ENCODE data around the gene DEF6. TPM values are rescaled to one million over a fixed set of nuclear protein-coding genes. Genes with fewer than 3 reads are reported as not detected.
A peak's percentile ranks its signal among the peaks of the same experiment; 100 is the strongest.

The DEF6 gene
- total RNA-seq, 3 donors from 2014 or later, result 4.8 to 14.2 (median 14.1) TPM

GRCh38 chr6:35360349-35361138 lies 62.9 kb downstream of the DEF6 start:
- Histone ChIP-seq H3K27ac (peak overlapping the region in 1 of 2 donors; percentile 19), H3K36me3 (no peaks in the 10 kb centered on the region), H3K27me3 (no peaks in the 10 kb centered on the region), H3K9me3 (no peaks in the 10 kb centered on the region), H3K4me3 (no peak overlapping the region), H3K4me1 (peaks cover 0 to 12% of the 10 kb centered on the region in 2 donors)
- intact Hi-C loops (cut with DNase I; ENCODE audit: low total_unique reads), result no loop called here
- DNase-seq (ENCODE audit: low spot score in 2 of 2), result no peak
- TF ChIP-seq POLR2AphosphoS5 (IDR thresholded peaks at IDR 0.05) (no peak), CTCF (IDR thresholded peaks at IDR 0.05) (no peak), POLR2A (IDR thresholded peaks at IDR 0.05) (no peak)

- Histone ChIP-seq H3K27ac (no peak overlapping the region), H3K4me3 (no peak overlapping the region), H3K27me3 (no peaks in the 10 kb centered on the region), H3K9me3 (no peaks in the 10 kb centered on the region), H3K4me1 (peaks cover 0 to 12% of the 10 kb centered on the region in 2 donors), H3K36me3 (no peaks in the 10 kb centered on the region)
- intact Hi-C loops (cut with DNase I; ENCODE audit: low total_unique reads), result no loop called here
- no peak for DNase-seq (ENCODE audit: low spot score in 2 of 2)
- TF ChIP-seq POLR2A (IDR thresholded peaks at IDR 0.05), result no peak
- TF ChIP-seq CTCF (IDR thresholded peaks at IDR 0.05), result no peak
Measured at GRCh38 chr6:35362200-35362599, 64.6 kb downstream of the DEF6 start.

- no peaks in the 10 kb centered on the region for H3K27me3 ChIP-seq
- peaks cover 0 to 12% of the 10 kb centered on the region in 2 donors for H3K4me1 ChIP-seq
- no peak for DNase-seq (ENCODE audit: low spot score in 2 of 2)
- intact Hi-C loops (cut with DNase I; ENCODE audit: low total_unique reads), result no loop called here
- H3K9me3 ChIP-seq, result no peaks in the 10 kb centered on the region
- H3K27ac ChIP-seq, result no peak overlapping the region
- H3K36me3 ChIP-seq, result no peaks in the 10 kb centered on the region
- no peak overlapping the region for H3K4me3 ChIP-seq
- TF ChIP-seq CTCF (IDR thresholded peaks at IDR 0.05), result no peak
- TF ChIP-seq POLR2A (IDR thresholded peaks at IDR 0.05), result no peak
- TF ChIP-seq POLR2AphosphoS5 (IDR thresholded peaks at IDR 0.05), result no peak
Measured at GRCh38 chr6:35363293-35363750, 65.7 kb downstream of the DEF6 start.

- TF ChIP-seq POLR2A (IDR thresholded peaks at IDR 0.05) (no peak), POLR2AphosphoS5 (IDR thresholded peaks at IDR 0.05) (no peak), CTCF (IDR thresholded peaks at IDR 0.05) (no peak)
- intact Hi-C loops (cut with DNase I; ENCODE audit: low total_unique reads), result no loop called here
- H3K9me3 ChIP-seq, result no peaks in the 10 kb centered on the region
- peaks cover 0 to 7% of the 10 kb centered on the region in 2 donors for H3K4me1 ChIP-seq
- H3K27ac ChIP-seq, result no peak overlapping the region
- no peak for DNase-seq (ENCODE audit: low spot score in 2 of 2)
- H3K36me3 ChIP-seq, result no peaks in the 10 kb centered on the region
- no peaks in the 10 kb centered on the region for H3K27me3 ChIP-seq
- H3K4me3 ChIP-seq, result no peak overlapping the region
Measured at GRCh38 chr6:35365594-35366203, 68.1 kb downstream of the DEF6 start.

GRCh38 chr6:35366204-35366596 lies 68.6 kb downstream of the DEF6 start:
- Histone ChIP-seq H3K4me3 (no peak overlapping the region), H3K9me3 (no peaks in the 10 kb centered on the region), H3K27me3 (no peaks in the 10 kb centered on the region), H3K4me1 (peaks cover 0 to 7% of the 10 kb centered on the region in 2 donors), H3K36me3 (no peaks in the 10 kb centered on the region), H3K27ac (no peak overlapping the region)
- intact Hi-C loops (cut with DNase I; ENCODE audit: low total_unique reads), result no loop called here
- no peak for DNase-seq (ENCODE audit: low spot score in 2 of 2)
- TF ChIP-seq POLR2A (IDR thresholded peaks at IDR 0.05) (no peak), POLR2AphosphoS5 (IDR thresholded peaks at IDR 0.05) (no peak), CTCF (IDR thresholded peaks at IDR 0.05) (no peak)
